AG08395 (cell line): ENCODE measurements around the gene EML4.
"Not testable (repeated sequence)": the region's sequence is repeated elsewhere in the genome, so short reads cannot be mapped to it uniquely, and the experiment has no call there.

ENCODE experiments used
- DNase-seq: peaks from one replicate; pipeline ENCODE4 v3.0.0; 2012; ENCODE audit warnings: mixed read lengths, low spot score

The EML4 gene

GRCh38 chr2:42335514-42336104 is 166.5 kb downstream of the EML4 start:
- DNase-seq, result no peak

GRCh38 chr2:42336361-42336965 is 167.3 kb downstream of the EML4 start:
- no peak for DNase-seq

GRCh38 chr2:42337356-42337820 is 168.2 kb downstream of the EML4 start:
- no peak for DNase-seq

GRCh38 chr2:42337846-42338566 is 168.9 kb downstream of the EML4 start:
- no peak for DNase-seq

GRCh38 chr2:42338567-42339190 is 169.5 kb downstream of the EML4 start:
- no peak for DNase-seq

- DNase-seq, result no peak
Measured at GRCh38 chr2:42339191-42339912, 170.2 kb downstream of the EML4 start.

GRCh38 chr2:42340045-42340937 is 171.1 kb downstream of the EML4 start:
- no peak for DNase-seq

GRCh38 chr2:42340938-42341636 is 171.9 kb downstream of the EML4 start:
- DNase-seq, result no peak

GRCh38 chr2:42342061-42342794 is 173.1 kb downstream of the EML4 start:
- DNase-seq, result peak; percentile 94

- no peak for DNase-seq
Measured at GRCh38 chr2:42342795-42343241, 173.7 kb downstream of the EML4 start.

- DNase-seq, result no peak
Measured at GRCh38 chr2:42345986-42346385, 176.8 kb downstream of the EML4 start.

GRCh38 chr2:42346856-42347255 is 177.7 kb downstream of the EML4 start:
- DNase-seq, result not testable (repeated sequence)

- not testable (repeated sequence) for DNase-seq
Measured at GRCh38 chr2:42347518-42347917, 178.4 kb downstream of the EML4 start.

- DNase-seq, result no peak
Measured at GRCh38 chr2:42348113-42348805, 179.1 kb downstream of the EML4 start.

GRCh38 chr2:42350434-42351063 is 181.4 kb downstream of the EML4 start:
- no peak for DNase-seq

GRCh38 chr2:42351864-42352263 is 182.7 kb downstream of the EML4 start:
- no peak for DNase-seq

GRCh38 chr2:42353792-42354429 is 184.8 kb downstream of the EML4 start:
- no peak for DNase-seq
